ENCODE data around the gene SSB.
"Not testable (repeated sequence)": the region's sequence is repeated elsewhere in the genome, so short reads cannot be mapped to it uniquely, and the experiment has no call there.

The SSB gene

GRCh38 chr2:169798718-169799592, at the start of gene SSB:
TSS of gene SSB (plus strand) at chr2:169798871. CDS start at chr2:169800961, 2,090 bp downstream.
- peak; percentile 96 for DNase-seq (ENCODE audit: low spot score)

- DNase-seq (ENCODE audit: low spot score) = no peak
Observed at GRCh38 chr2:169752752-169753151, 45.9 kb upstream of the SSB start.

GRCh38 chr2:169755083-169755870, 43.4 kb upstream of the SSB start:
- no peak for DNase-seq (ENCODE audit: low spot score)

GRCh38 chr2:169756342-169756741, 42.3 kb upstream of the SSB start:
- no peak for DNase-seq (ENCODE audit: low spot score)

- no peak for DNase-seq (ENCODE audit: low spot score)
Observed at GRCh38 chr2:169757356-169757755, 41.3 kb upstream of the SSB start.

GRCh38 chr2:169757778-169758177, 40.9 kb upstream of the SSB start:
- DNase-seq (ENCODE audit: low spot score) = no peak

GRCh38 chr2:169759987-169760386, 38.7 kb upstream of the SSB start:
- no peak for DNase-seq (ENCODE audit: low spot score)

- not testable (repeated sequence) for DNase-seq (ENCODE audit: low spot score)
Observed at GRCh38 chr2:169760798-169761197, 37.9 kb upstream of the SSB start.

- no peak for DNase-seq (ENCODE audit: low spot score)
Observed at GRCh38 chr2:169761251-169761969, 37.3 kb upstream of the SSB start.

- no peak for DNase-seq (ENCODE audit: low spot score)
Observed at GRCh38 chr2:169761970-169762292, 36.7 kb upstream of the SSB start.

GRCh38 chr2:169765523-169765922, 33.1 kb upstream of the SSB start:
- no peak for DNase-seq (ENCODE audit: low spot score)

GRCh38 chr2:169767243-169767888, 31.3 kb upstream of the SSB start:
- DNase-seq (ENCODE audit: low spot score) = peak; percentile 55

- no peak for DNase-seq (ENCODE audit: low spot score)
Observed at GRCh38 chr2:169768262-169768995, 30.2 kb upstream of the SSB start.

GRCh38 chr2:169771021-169771420, 27.6 kb upstream of the SSB start:
- no peak for DNase-seq (ENCODE audit: low spot score)

- DNase-seq (ENCODE audit: low spot score) = no peak
Observed at GRCh38 chr2:169771612-169772011, 27.1 kb upstream of the SSB start.

- DNase-seq (ENCODE audit: low spot score) = no peak
Observed at GRCh38 chr2:169772651-169773050, 26.0 kb upstream of the SSB start.

- DNase-seq (ENCODE audit: low spot score) = no peak
Observed at GRCh38 chr2:169775354-169775753, 23.3 kb upstream of the SSB start.

- DNase-seq (ENCODE audit: low spot score) = peak; percentile 26
Observed at GRCh38 chr2:169775765-169776164, 22.9 kb upstream of the SSB start.

GRCh38 chr2:169776252-169776761, 22.4 kb upstream of the SSB start:
- DNase-seq (ENCODE audit: low spot score) = no peak

GRCh38 chr2:169778446-169778845, 20.2 kb upstream of the SSB start:
- no peak for DNase-seq (ENCODE audit: low spot score)
